SH-SY5Y (cell line): ENCODE results near the gene PSMD12.

Experiments used
- GATA2 ChIP-seq: IDR thresholded peaks from 2 replicates; pipeline ENCODE4 v1.6.1; 2011; ENCODE audit warnings: mild to moderate bottlenecking, low read depth, low read length
- GATA3 ChIP-seq: IDR thresholded peaks from 2 replicates; pipeline ENCODE4 v1.6.1; 2011; ENCODE audit warnings: low read depth, mild to moderate bottlenecking, low read length, moderate library complexity

Gene PSMD12

GRCh38 chr17:67376737-67377487 is 10.5 kb upstream of the PSMD12 start, which contains the start of gene PITPNC1:
Gene PITPNC1 (plus strand): TSS chr17:67377281.
- TF ChIP-seq GATA2 (no peak; the same call in 1 of the 2 replicates), GATA3 (no peak)

GRCh38 chr17:67376415-67376736 is 10.0 kb upstream of the PSMD12 start:
- TF ChIP-seq GATA3 (no peak), GATA2 (no peak)

DNA sequence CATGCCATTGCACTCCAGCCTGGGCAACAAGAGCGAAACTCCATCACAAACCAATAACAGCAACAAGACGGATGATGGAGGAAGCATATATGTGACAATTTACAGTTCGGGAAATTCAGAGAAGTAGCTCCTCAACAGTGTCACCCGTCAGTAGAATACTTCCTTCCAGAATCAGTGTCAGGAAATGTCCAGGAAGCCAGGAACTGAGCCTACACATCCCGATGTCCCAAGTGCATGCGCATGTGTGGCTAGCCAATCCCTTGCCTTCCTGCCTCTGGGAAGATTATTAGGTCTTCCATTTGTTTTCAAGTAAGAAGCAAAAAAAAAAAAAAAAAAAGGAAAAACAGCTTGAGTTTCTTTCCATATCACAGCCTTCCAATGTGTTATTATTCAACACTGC is 9.3 kb upstream of the PSMD12 start:
- TF ChIP-seq GATA2 (no peak), GATA3 (no peak)

DNA sequence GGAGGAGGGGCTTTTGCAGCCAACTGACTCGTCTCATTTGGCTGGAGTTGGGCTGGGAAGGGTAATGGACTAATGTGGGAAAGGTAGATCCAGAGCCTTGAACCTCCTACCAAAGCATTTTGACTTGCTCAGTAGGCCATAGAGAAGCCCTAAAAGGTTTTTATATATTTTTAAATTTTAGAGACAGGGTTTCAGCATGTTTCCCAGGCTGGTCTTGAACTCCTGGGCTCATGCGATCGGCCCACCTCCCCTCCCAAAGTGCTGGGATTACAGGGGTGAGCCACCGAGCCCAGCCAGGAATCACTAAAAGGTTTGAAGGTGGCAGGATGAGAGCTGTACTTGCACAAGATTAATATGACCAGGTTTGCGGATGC is 8.7 kb upstream of the PSMD12 start:
- TF ChIP-seq GATA2 = no peak
- no peak for TF ChIP-seq GATA3

- TF ChIP-seq GATA3 (no peak), GATA2 (no peak)
Observed at GRCh38 chr17:67374329-67375053, 8.1 kb upstream of the PSMD12 start.

DNA sequence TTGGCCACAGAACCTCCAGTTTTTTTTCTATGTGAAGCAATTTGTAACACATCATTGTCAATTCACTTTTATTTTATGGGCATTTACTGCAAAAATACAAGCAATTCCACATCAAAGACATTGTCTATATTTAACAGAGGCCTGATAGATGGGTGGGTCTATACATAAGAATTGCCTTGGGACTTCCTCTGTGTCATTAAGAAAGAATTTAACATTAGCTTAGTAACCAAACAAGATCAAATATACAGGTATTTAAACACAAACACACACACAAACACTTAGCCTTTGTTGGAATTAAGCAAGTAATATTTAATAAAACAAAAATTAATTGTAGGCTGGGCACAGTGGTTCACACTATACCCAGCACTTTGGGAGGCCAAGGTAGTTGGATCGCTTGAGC is 6.4 kb upstream of the PSMD12 start:
- TF ChIP-seq GATA2 = no peak
- TF ChIP-seq GATA3 = no peak

DNA sequence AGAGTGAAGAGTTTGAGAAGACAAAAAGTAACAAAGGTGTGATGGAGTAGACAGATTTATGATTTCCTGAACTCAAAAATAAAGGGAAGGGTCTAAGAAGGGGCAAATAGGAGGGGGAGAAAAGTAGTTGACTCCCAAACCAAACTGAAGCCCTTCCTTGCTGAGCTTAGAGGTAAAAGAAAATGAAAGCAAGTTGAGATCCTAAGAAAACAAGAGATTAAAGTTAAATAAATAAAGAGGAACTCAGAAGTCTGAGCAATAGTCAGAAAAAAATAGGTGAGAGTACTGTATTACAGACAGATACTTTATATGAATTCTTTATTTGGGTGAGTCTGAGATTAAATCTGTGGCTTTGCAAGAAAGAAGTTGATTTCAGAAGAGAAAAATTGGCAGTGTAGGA is 3.3 kb upstream of the PSMD12 start:
- no peak for TF ChIP-seq GATA3
- TF ChIP-seq GATA2 = no peak

GRCh38 chr17:67365738-67366192 is 612 bp downstream of the PSMD12 start:
- TF ChIP-seq GATA3 = no peak
- TF ChIP-seq GATA2 = no peak

DNA sequence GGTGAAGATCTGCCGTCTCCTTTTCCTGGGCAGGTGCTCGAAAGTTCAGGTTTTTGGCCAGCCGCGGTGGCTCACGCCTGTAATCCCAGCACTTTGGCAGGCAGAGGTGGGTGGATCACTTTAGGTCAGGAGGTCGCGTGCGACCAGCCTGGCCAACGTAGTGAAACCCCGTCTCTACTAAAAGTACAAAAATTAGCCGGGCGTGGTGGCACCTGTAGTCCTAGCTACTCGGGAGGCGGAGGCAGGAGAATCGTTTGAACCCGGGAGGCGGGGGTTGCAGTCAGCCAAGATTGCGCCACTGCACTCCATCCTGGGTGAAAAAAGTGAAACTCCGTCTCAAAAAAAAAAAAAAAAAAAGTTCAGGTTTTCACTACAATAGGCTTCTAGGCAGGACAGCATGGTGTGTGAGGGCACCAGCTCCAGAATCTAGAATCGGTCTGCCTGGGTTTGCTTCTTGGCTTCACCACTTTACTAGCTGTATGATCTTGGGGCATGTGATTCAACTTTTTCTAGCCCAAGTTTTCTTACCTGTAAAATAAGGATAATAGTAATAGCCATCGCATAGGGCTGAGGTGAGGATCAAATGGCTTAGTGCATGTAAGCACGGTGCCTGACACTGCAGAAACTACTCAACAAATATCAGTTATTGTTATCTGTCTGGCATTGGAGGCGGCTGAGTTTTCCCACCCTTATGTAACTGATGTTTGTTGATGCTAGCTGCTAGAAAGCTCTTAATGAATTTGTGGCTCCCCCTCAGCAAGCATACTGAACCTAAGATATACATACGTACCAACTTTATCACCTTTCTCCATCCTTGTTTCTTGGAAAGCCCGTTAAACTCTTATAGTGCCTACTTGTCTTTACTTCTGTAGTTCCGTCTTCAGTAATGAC is 1.3 kb downstream of the PSMD12 start:
- TF ChIP-seq GATA3 (no peak), GATA2 (no peak)

DNA sequence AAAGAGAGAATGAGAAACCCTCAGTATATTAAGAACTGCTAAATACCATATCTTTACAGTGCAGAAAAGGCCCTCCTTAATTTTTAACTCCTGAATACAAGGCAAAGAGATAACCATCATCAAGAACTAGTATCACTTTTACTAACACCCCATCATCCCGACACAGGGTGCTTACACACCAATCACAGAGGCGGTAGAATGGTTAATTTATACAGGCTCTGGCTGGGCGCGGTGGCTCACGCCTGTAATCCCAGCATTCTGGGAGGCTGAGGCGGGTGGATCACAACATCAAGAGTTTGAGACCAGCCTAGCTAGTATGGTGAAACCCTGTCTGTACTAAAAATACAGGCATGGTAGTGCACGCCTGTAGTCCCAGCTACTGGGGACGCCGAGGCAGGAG is 4.2 kb downstream of the PSMD12 start:
- TF ChIP-seq GATA2 (no peak), GATA3 (no peak)

GRCh38 chr17:67360880-67361279 is 5.5 kb downstream of the PSMD12 start:
- TF ChIP-seq GATA3 (no peak), GATA2 (no peak)

GRCh38 chr17:67359960-67360791 is 6.2 kb downstream of the PSMD12 start:
- no peak for TF ChIP-seq GATA2
- no peak for TF ChIP-seq GATA3

DNA sequence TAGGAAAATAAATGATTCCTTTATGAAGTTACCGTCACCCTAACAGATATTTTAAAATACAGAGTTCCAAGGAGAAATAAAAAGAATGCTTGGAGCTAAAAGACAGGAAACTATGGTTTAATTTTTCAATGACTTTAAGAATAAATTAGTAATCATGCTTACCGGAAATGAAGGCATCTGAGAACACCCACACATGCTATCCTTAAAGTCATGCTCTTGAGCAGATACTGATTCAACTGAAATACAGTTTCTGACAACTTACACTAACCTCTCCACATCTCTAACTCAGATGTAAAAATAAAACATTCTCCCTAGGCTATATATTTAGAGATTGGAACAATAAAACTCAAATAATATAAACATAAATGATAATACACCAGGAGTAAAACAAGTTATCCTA is 7.8 kb downstream of the PSMD12 start:
- TF ChIP-seq GATA3 (no peak), GATA2 (no peak)
